ENCODE measurements around the gene ZNF524.
"Not testable (repeated sequence)": the region's sequence is repeated elsewhere in the genome, so short reads cannot be mapped to it uniquely, and the experiment has no call there.

The ZNF524 gene

DNA sequence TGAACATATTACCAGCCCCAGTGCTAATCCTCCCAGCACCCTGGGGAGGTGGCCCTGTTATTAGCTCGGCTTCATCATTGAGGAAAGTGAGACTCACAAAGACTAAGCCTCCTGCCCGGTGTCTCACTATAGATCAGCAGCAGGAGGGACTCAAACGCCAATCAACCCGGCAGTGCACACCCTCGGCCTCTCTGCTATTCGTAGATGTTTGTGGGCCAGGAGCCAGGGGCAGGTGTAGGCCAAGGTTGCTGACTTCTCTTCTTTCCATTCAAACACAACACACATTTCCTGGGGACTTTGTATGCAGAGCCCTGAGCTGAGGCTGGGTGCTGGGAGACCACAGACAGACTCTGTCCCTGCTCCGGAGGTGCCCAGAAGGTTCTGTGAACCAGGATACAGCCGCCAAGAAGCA, 45.3 kb upstream of the ZNF524 start:
- no peak overlapping the region for H3K4me3 ChIP-seq (ENCODE audit: low read depth, low read length)
- no peak for DNase-seq (ENCODE audit: low read depth)
- no peak for TF ChIP-seq CTCF (IDR thresholded peaks at IDR 0.05; ENCODE audit: low read depth, low read length, missing control alignments)

DNA sequence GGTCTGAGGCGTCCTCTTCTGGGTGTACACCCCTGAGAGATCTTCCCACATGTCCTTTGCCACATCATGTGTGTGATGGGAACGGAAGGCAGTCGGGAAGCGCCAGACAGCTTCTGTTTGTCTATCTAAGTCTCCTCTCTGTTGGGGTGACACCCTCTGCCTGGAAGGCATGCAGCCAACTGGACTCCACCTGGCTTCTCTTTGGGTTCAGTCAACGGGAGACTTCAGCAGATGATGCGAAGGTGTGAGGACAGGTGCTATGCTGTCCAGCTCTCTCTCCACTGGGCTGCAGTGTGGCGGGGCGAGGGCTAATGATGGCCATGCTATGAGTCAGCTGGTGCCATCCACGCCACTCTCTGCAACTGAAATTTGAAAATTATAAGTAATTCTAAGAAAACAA, 40.4 kb upstream of the ZNF524 start:
- no peak for DNase-seq (ENCODE audit: low read depth)
- TF ChIP-seq CTCF (IDR thresholded peaks at IDR 0.05; ENCODE audit: low read depth, low read length, missing control alignments) = no peak
- no peak overlapping the region for H3K4me3 ChIP-seq (ENCODE audit: low read depth, low read length)

DNA sequence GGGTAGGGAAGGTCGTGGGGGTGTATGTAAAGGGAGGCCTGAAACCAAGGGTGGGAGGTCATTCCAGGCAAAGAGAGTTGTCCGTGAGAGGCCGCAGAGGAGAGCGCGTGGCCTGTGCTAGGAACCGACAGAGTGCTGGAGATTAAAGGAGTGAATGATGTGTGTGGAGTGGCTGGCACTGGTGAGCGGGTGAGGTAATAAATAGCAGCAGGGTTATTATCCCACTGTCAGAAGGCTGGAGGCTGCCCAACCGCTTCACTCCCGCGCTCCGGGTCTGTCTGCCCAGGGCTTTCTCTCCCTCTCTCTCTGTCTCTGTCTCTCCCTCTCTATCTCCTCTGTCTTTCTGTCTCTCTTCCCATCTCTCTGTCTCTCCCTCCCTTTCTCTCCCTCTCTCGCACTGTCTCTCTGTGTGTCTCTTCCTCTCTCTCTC, 36.8 kb upstream of the ZNF524 start:
- TF ChIP-seq CTCF (IDR thresholded peaks at IDR 0.05; ENCODE audit: low read depth, low read length, missing control alignments) = no peak
- DNase-seq (ENCODE audit: low read depth) = no peak

GRCh38 chr19:55566823-55567222, 33.3 kb upstream of the ZNF524 start:
- no peak overlapping the region for H3K4me3 ChIP-seq (ENCODE audit: low read depth, low read length)
- DNase-seq (ENCODE audit: low read depth) = no peak
- TF ChIP-seq CTCF (IDR thresholded peaks at IDR 0.05; ENCODE audit: low read depth, low read length, missing control alignments) = no peak

More for the DNA sequence above, 36.8 kb upstream of the ZNF524 start:
- no peak overlapping the region for H3K4me3 ChIP-seq (ENCODE audit: low read depth, low read length)

- H3K4me3 ChIP-seq (ENCODE audit: low read depth, low read length) = no peak overlapping the region
- DNase-seq (ENCODE audit: low read depth) = no peak
- no peak for TF ChIP-seq CTCF (IDR thresholded peaks at IDR 0.05; ENCODE audit: low read depth, low read length, missing control alignments)
Observed at GRCh38 chr19:55567708-55568328, 32.3 kb upstream of the ZNF524 start.

- DNase-seq (ENCODE audit: low read depth); H3K4me3 ChIP-seq (ENCODE audit: low read depth, low read length): not testable (repeated sequence)
Observed at GRCh38 chr19:55569477-55569876, 30.6 kb upstream of the ZNF524 start.

DNA sequence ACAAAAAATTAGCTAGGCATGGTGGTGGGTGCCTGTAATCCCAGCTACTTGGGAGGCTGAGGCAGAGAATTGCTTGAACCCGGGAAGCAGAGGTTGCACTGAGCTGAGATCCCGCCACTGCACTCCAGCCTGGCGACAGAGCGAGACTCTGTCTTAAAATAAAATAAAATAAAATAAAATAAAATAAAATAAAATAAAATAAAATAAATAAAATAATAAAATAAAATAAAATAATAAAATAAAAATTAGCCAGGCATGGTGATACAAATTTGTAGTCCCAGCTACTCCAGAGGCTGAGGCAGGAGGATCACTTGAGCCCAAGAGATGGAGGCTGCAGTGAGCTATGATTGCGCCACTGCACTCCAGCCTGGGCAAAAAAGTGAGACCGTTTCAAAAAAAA, 26.2 kb upstream of the ZNF524 start:
- not testable (repeated sequence) for H3K4me3 ChIP-seq (ENCODE audit: low read depth, low read length); DNase-seq (ENCODE audit: low read depth)

DNA sequence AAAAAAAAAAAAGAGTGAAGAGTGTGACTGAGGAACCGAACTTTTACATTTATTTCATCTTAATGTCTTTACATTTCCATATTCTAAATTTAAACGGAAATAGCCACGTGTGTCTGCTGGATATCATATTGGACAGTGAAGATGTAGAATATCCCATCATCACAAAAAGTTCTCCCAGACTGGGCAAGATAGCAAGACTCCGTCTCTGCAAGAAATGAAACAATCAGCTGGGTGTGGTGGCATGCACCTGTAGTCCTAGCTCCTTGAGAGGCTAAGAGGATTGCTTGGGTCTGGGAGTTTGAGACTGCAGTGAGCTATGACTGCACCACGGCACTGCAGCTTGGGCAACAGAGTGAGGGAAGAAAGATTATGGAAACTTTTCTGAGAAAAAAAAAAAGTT, 23.3 kb upstream of the ZNF524 start:
- no peak for TF ChIP-seq CTCF (IDR thresholded peaks at IDR 0.05; ENCODE audit: low read depth, low read length, missing control alignments)
- H3K4me3 ChIP-seq (ENCODE audit: low read depth, low read length) = no peak overlapping the region
- no peak for DNase-seq (ENCODE audit: low read depth)

Measured in GM12864 (cell line).